B cell (primary cell): Measurements from ENCODE around the gene SCYL2. TPM values are rescaled to one million over a fixed set of nuclear protein-coding genes. Genes with fewer than 3 reads are reported as not detected.

ENCODE experiments used
- ATAC-seq: fragments of 200-7000 bp; cut with Tn5 transposase; one replicate; pipeline ENCODE4 v1.10.0; 2021; ENCODE audit warnings: low read depth, mild to moderate bottlenecking, moderate number of reproducible peaks, moderate library complexity
- CTCF ChIA-PET: fragments of 350-600 bp; sonication (Branson Sonifier 250); formaldehyde crosslinking; loops from one replicate; lab custom pipeline; 2021; ENCODE audit warnings: antibody characterized with exemption, inconsistent platforms; lab: Charles Lee
- POLR2A ChIA-PET: fragments of 350-600 bp; sonication (Branson Sonifier 250); formaldehyde crosslinking; loops from one replicate; lab custom pipeline; 2021; ENCODE audit warnings: antibody characterized with exemption; lab: Charles Lee
- DNase-seq: peaks from one replicate; pipeline ENCODE4 v3.0.0; 2013
- H2AFZ ChIP-seq: 2 replicates; pipeline ENCODE4 v1.6.1; 2012; ENCODE audit warnings: mild to moderate bottlenecking, low read depth, low read length; ENCODE audit not compliant: insufficient read depth, poor library complexity, severe bottlenecking
- H3K27ac ChIP-seq, 2 donors: 1 replicate in 1 of 2; 2 replicates in 1 of 2; pipeline ENCODE4 v1.5.1; 2012 to 2013; ENCODE audit warnings: low read length in 2 of 2, mild to moderate bottlenecking in 2 of 2, moderate library complexity in 1 of 2
- H3K27me3 ChIP-seq, 4 experiments: fragments of 200-600 bp in 1 of 4; sonication (generic) in 1 of 4; replicated peaks in 1 of 4; 1 replicate in 2 of 4; 2 replicates in 2 of 4; pipeline versions ENCODE4 v1.6.1 to v1.7.0; 2013 to 2016; ENCODE audit warnings: low read length in 3 of 4, mild to moderate bottlenecking in 2 of 4, mixed read lengths in 1 of 4, moderate library complexity in 1 of 4; ENCODE audit not compliant: insufficient read depth in 4 of 4, control insufficient read depth in 3 of 4; ENCODE audit errors: control extremely low read depth in 1 of 4
- H3K36me3 ChIP-seq, 2 experiments: replicated peaks in 1 of 2; 1 replicate in 1 of 2; 2 replicates in 1 of 2; pipeline versions ENCODE4 v1.6.1 to v1.7.1; 2013; ENCODE audit warnings: low read length in 1 of 2; ENCODE audit not compliant: insufficient read depth in 2 of 2, control insufficient read depth in 1 of 2; ENCODE audit errors: control extremely low read depth in 1 of 2, extremely low read depth in 1 of 2
- H3K4me1 ChIP-seq, 2 donors: fragments of 200-600 bp in 1 of 2; sonication (generic) in 1 of 2; 1 replicate in 1 of 2; 2 replicates in 1 of 2; pipeline versions ENCODE4 v1.5.1 to v1.6.1; 2013 to 2017; ENCODE audit warnings: low read length in 2 of 2; ENCODE audit not compliant: control insufficient read depth in 2 of 2, insufficient read depth in 2 of 2
- H3K4me2 ChIP-seq: replicated peaks from 2 replicates; pipeline ENCODE3; 2012; ENCODE audit warnings: mild to moderate bottlenecking, low read depth, low read length; ENCODE audit not compliant: poor library complexity, severe bottlenecking
- H3K4me3 ChIP-seq, 5 experiments: fragments of 200-600 bp in 1 of 5; sonication (generic) in 1 of 5; 1 replicate in 3 of 5; 2 replicates in 2 of 5; pipeline versions ENCODE4 v1.5.1 to v1.7.0; 2011 to 2016; ENCODE audit warnings: low read length in 4 of 5, mild to moderate bottlenecking in 4 of 5, low read depth in 2 of 5, control low read depth in 1 of 5, moderate library complexity in 1 of 5; ENCODE audit not compliant: insufficient read depth in 1 of 5; ENCODE audit errors: control extremely low read depth in 1 of 5, extremely low read depth in 1 of 5
- H3K79me2 ChIP-seq: fragments of 200-600 bp; sonication (generic); one replicate; pipeline ENCODE4 v1.6.0; 2016; ENCODE audit warnings: low read length; ENCODE audit not compliant: control insufficient read depth, insufficient read depth
- H3K9ac ChIP-seq: fragments of 200-600 bp; sonication (generic); 2 replicates; pipeline ENCODE4 v1.6.1; 2017; ENCODE audit warnings: mild to moderate bottlenecking, low read length, moderate library complexity
- H3K9me3 ChIP-seq, 3 donors: one replicate each; pipeline versions ENCODE4 v1.6.1 to v1.7.1; 2013; ENCODE audit warnings: low read length in 2 of 3; ENCODE audit not compliant: control insufficient read depth in 2 of 3, insufficient read depth in 1 of 3; ENCODE audit errors: control extremely low read depth in 1 of 3
- H4K20me1 ChIP-seq: 2 replicates; pipeline ENCODE4 v1.6.0; 2012; ENCODE audit warnings: mild to moderate bottlenecking, low read length; ENCODE audit not compliant: insufficient read depth, control insufficient read depth, poor library complexity, severe bottlenecking
- H3K27ac Mint-ChIP-seq: one replicate; pipeline ENCODE4 v1.8.0; 2021; ENCODE audit warnings: mixed read lengths
- H3K27me3 Mint-ChIP-seq: one replicate; pipeline ENCODE4 v1.8.0; 2021; ENCODE audit warnings: mixed read lengths
- H3K4me1 Mint-ChIP-seq: one replicate; pipeline ENCODE4 v1.8.0; 2021; ENCODE audit warnings: mixed read lengths
- H3K4me3 Mint-ChIP-seq: one replicate; pipeline ENCODE4 v1.8.0; 2021; ENCODE audit warnings: mixed read lengths
- H3K9me3 Mint-ChIP-seq: one replicate; pipeline ENCODE4 v1.8.0; 2022; ENCODE audit warnings: mixed read lengths; ENCODE audit not compliant: insufficient read depth
- CTCF ChIP-seq: fragments of 200-600 bp; IDR thresholded peaks from one replicate; pipeline ENCODE4 v1.8.0; 2022; ENCODE audit warnings: antibody characterized with exemption, mild to moderate bottlenecking
- EZH2 ChIP-seq: IDR thresholded peaks from 2 replicates; pipeline ENCODE4 v1.6.1; 2012; ENCODE audit warnings: borderline replicate concordance, low read depth, mild to moderate bottlenecking, moderate library complexity, low read length; ENCODE audit not compliant: insufficient read depth, poor library complexity, severe bottlenecking
- WGBS: methylation state at CpG from one replicate; pipeline ENCODE4 v1.1.5; 2013; ENCODE audit warnings: missing lambda C conversion rate; ENCODE audit not compliant: insufficient coverage; 5-methylcytosine and 5-hydroxymethylcytosine counted together
- intact Hi-C: fragments of 100-400 bp; cut with micrococcal nuclease; formaldehyde crosslinking; loops from one replicate; pipeline ENCODE4 v1.10.0; 2022
- polyA plus RNA-seq: library from polyadenylated mRNA; depleted of rRNA; stranded (reverse); fragments of >200 nt; gene quantifications from 2 replicates; pipeline ENCODE4 v1.2.3, GENCODE V29; 2012
- total RNA-seq, 2 donors: library from RNA; stranded (reverse); fragments of 120-200 nt in 1 of 2; gene quantifications; 1 replicate in 1 of 2; 2 replicates in 1 of 2; pipeline versions ENCODE4 v1.2.3 to v1.2.4, GENCODE V29; 2013 to 2022

SCYL2 gene
- total and polyA plus RNA-seq, 2 donors (not counting 1 experiment from before 2014, with no cell fraction given): 8.8 to 38.4 TPM

GRCh38 chr12:100376161-100376560 is 109.2 kb downstream of the SCYL2 start:
- TF ChIP-seq EZH2 (no peak), CTCF (no peak)
- H2AFZ ChIP-seq: no peak overlapping the region
- H3K36me3 ChIP-seq: no peaks in the 10 kb centered on the region
- H3K4me1 ChIP-seq: no peaks in the 10 kb centered on the region
- no peak for DNase-seq
- Mint-ChIP-seq H3K27ac (no peak overlapping the region), H3K4me3 (no peak overlapping the region), H3K27me3 (peaks cover 18% of the 10 kb centered on the region), H3K9me3 (no peaks in the 10 kb centered on the region), H3K4me1 (no peaks in the 10 kb centered on the region)
- H3K9ac ChIP-seq: no peak overlapping the region
- no peak overlapping the region for H3K4me3 ChIP-seq
- WGBS: no CpG with 5 or more reads among the region's 1 CpG
- peaks cover 0 to 3% (median 0%) of the 10 kb centered on the region in 3 donors for H3K9me3 ChIP-seq
- H4K20me1 ChIP-seq: no peaks in the 10 kb centered on the region
- POLR2A ChIA-PET: no interaction called here
- intact Hi-C loops: no loop called here
- no peaks in the 10 kb centered on the region for H3K79me2 ChIP-seq
- H3K27ac ChIP-seq: no peak overlapping the region
- H3K27me3 ChIP-seq: peaks cover 0 to 4% (median 0%) of the 10 kb centered on the region in 4 experiments
- ATAC-seq: no peak
- CTCF ChIA-PET: interaction anchor here (0.6 kb wide), 1 partner anchor 31 kb away, joined by 3 read pairs; no protein-coding TSS in a partner anchor
- no peak overlapping the region for H3K4me2 ChIP-seq

- WGBS: 75% methylated on average over 1 of the region's 2 CpGs
- H3K79me2 ChIP-seq: no peaks in the 10 kb centered on the region
- H3K36me3 ChIP-seq: no peaks in the 10 kb centered on the region
- intact Hi-C loops: no loop called here
- H4K20me1 ChIP-seq: no peaks in the 10 kb centered on the region
- H3K4me2 ChIP-seq: no peak overlapping the region
- ChIA-PET POLR2A (no interaction called here), CTCF (no interaction called here)
- ATAC-seq (no peak), DNase-seq (no peak)
- peaks cover 0 to 4% (median 0%) of the 10 kb centered on the region in 4 experiments for H3K27me3 ChIP-seq
- no peaks in the 10 kb centered on the region for H3K9me3 Mint-ChIP-seq
- no peak overlapping the region for H3K9ac ChIP-seq
- H2AFZ ChIP-seq: no peak overlapping the region
- no peak overlapping the region for H3K27ac Mint-ChIP-seq
- no peaks in the 10 kb centered on the region for H3K4me1 ChIP-seq
- H3K4me3 Mint-ChIP-seq: no peak overlapping the region
- H3K4me1 Mint-ChIP-seq: no peaks in the 10 kb centered on the region
- no peak overlapping the region for H3K27ac ChIP-seq
- TF ChIP-seq CTCF: no peak
- H3K4me3 ChIP-seq: no peak overlapping the region
- peaks cover 0 to 3% (median 0%) of the 10 kb centered on the region in 3 donors for H3K9me3 ChIP-seq
- H3K27me3 Mint-ChIP-seq: peaks cover 7% of the 10 kb centered on the region
Observed at GRCh38 chr12:100381379-100381778, 114.4 kb downstream of the SCYL2 start.
